HepG2 (cell line): ENCODE measurements around the gene AAMP. TPM values are rescaled to one million over a fixed set of nuclear protein-coding genes. Genes with fewer than 3 reads are reported as not detected.

Experiments used
- FOXO1 ChIP-seq: sonication (generic); formaldehyde crosslinking; IDR thresholded peaks from 2 replicates; pipeline ENCODE4 v1.4.0; 2020; ENCODE audit warnings: missing genetic modification reagents
- KDM1A ChIP-seq: IDR thresholded peaks from 2 replicates; pipeline ENCODE4 v1.6.1; 2016; ENCODE audit warnings: missing compliant biosample characterization
- MAFK ChIP-seq, 2 experiments: IDR thresholded peaks in 1 of 2; conservative IDR thresholded peaks in 1 of 2; 2 replicates each; pipeline ENCODE4 v1.6.1; 2011; ENCODE audit warnings: improper control_type of control experiment in 2 of 2, low read length in 2 of 2
- MED13 ChIP-seq: sonication (generic); formaldehyde crosslinking; IDR thresholded peaks from 2 replicates; pipeline ENCODE4 v1.5.0; 2020; ENCODE audit warnings: missing genetic modification reagents
- NFYB ChIP-seq: sonication (generic); formaldehyde crosslinking; IDR thresholded peaks from 2 replicates; pipeline ENCODE4 v1.4.0; 2020; ENCODE audit warnings: missing genetic modification reagents
- TCF7L2 ChIP-seq: IDR thresholded peaks from 2 replicates; pipeline ENCODE4 v1.6.1; 2011; ENCODE audit warnings: mild to moderate bottlenecking, low read depth, low read length, moderate library complexity
- ZFP36L1 ChIP-seq: sonication (generic); formaldehyde crosslinking; IDR thresholded peaks from 2 replicates; pipeline ENCODE4 v1.8.0; 2022; ENCODE audit warnings: mild to moderate bottlenecking, missing genetic modification reagents, moderate library complexity
- ZKSCAN8 ChIP-seq: IDR thresholded peaks from 2 replicates; pipeline ENCODE4 v1.6.1; 2016; ENCODE audit warnings: borderline replicate concordance, missing genetic modification reagents, missing compliant biosample characterization
- ZNF205 ChIP-seq: IDR thresholded peaks from 2 replicates; pipeline ENCODE4 v1.6.1; 2018; ENCODE audit warnings: missing biosample characterization, missing genetic modification reagents
- ZNF230 ChIP-seq: sonication (generic); formaldehyde crosslinking; IDR thresholded peaks from 2 replicates; pipeline ENCODE4 v1.4.0; 2020; ENCODE audit warnings: mild to moderate bottlenecking, missing genetic modification reagents
- ZNF232 ChIP-seq: sonication (generic); formaldehyde crosslinking; IDR thresholded peaks from 2 replicates; pipeline ENCODE4 v1.4.0; 2020; ENCODE audit warnings: missing genetic modification reagents, borderline replicate concordance
- ZNF747 ChIP-seq: sonication (generic); formaldehyde crosslinking; IDR thresholded peaks from 2 replicates; pipeline ENCODE4 v1.8.1; 2023; ENCODE audit warnings: missing genetic modification reagents, mild to moderate bottlenecking, borderline replicate concordance
- polyA plus RNA-seq, 8 experiments: library from polyadenylated mRNA; depleted of rRNA in 3 of 8; stranded (reverse) in 7 of 8; unstranded in 1 of 8; fragments of >200 nt; fragmentation: Illumina TruSeq in 4 of 8; extraction: Trizol in 4 of 8; gene quantifications; 2 replicates each; pipeline versions ENCODE4 v1.2.1 to v1.2.3, GENCODE V29; 2011 to 2016; ENCODE audit warnings: low read depth in 4 of 8, missing spikeins in 1 of 8, mixed read lengths in 1 of 8; ENCODE audit not compliant: insufficient read depth in 1 of 8
- total RNA-seq, 5 experiments: library from RNA; depleted of rRNA; stranded (reverse); fragments of >200 nt; fragmentation: Illumina TruSeq; extraction: Trizol; gene quantifications; 2 replicates each; pipeline ENCODE4 v1.2.3, GENCODE V29; 2016; ENCODE audit warnings: low read depth in 1 of 5
- TF ChIP-seq, protein P1 (sequence below): sonication (generic); formaldehyde crosslinking; IDR thresholded peaks from 2 replicates; pipeline ENCODE4 v1.4.0; 2020; ENCODE audit warnings: missing genetic modification reagents, borderline replicate concordance
- TF ChIP-seq, protein P2 (sequence below): sonication (generic); formaldehyde crosslinking; IDR thresholded peaks from 2 replicates; pipeline ENCODE4 v1.4.0; 2020; ENCODE audit warnings: missing genetic modification reagents
- TF ChIP-seq, protein P3 (sequence below): sonication (generic); formaldehyde crosslinking; IDR thresholded peaks from one replicate; pipeline ENCODE4 v1.5.1; 2020; ENCODE audit warnings: mild to moderate bottlenecking, missing genetic modification reagents; ENCODE audit errors: not compliant biosample characterization

The AAMP gene
- total and polyA plus RNA-seq, 2 of the 13 experiments (the other 11 are each of a cell fraction or from before 2014, with no cell fraction given): 110 to 186 TPM

DNA sequence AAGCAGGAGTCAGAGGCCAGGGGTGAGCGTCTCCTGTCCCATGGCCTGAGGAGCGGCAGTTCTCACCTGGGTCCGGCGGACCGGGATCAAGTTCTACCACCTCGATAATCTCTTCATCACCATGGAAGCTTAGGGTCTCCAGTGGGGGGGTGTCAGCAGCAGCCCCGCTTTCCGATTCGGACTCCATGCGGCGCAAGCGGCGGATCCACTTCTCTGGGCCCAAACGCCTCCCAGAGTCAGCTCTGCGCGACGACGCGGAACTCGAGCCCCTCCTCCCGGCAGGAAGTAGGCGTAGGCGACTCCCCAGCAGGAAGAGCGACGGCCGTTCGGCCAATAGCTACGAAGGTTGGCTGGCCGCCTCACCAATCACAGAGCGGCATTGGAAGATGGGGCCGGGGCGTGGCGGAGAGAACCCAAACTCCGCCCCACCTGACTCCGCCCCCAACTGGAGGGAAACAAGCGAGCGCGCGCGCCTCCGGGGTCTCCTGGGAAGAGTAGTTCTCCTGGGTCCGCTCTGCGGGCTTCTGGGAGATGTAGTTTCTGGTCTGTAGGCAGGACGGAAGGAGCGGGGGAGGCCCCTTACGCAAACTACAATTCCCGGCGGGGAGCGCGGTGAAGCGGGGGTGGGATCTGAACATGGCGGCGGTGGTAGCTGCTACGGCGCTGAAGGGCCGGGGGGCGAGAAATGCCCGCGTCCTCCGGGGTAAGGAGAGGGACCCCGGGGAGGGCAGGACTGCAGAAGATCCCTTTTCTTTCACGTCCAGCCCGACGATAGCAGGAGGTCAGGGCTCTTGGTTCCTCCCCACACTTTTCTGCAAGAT lies at the start of gene AAMP, which contains the start of gene PNKD (continued):
- TF ChIP-seq, protein P1, sequence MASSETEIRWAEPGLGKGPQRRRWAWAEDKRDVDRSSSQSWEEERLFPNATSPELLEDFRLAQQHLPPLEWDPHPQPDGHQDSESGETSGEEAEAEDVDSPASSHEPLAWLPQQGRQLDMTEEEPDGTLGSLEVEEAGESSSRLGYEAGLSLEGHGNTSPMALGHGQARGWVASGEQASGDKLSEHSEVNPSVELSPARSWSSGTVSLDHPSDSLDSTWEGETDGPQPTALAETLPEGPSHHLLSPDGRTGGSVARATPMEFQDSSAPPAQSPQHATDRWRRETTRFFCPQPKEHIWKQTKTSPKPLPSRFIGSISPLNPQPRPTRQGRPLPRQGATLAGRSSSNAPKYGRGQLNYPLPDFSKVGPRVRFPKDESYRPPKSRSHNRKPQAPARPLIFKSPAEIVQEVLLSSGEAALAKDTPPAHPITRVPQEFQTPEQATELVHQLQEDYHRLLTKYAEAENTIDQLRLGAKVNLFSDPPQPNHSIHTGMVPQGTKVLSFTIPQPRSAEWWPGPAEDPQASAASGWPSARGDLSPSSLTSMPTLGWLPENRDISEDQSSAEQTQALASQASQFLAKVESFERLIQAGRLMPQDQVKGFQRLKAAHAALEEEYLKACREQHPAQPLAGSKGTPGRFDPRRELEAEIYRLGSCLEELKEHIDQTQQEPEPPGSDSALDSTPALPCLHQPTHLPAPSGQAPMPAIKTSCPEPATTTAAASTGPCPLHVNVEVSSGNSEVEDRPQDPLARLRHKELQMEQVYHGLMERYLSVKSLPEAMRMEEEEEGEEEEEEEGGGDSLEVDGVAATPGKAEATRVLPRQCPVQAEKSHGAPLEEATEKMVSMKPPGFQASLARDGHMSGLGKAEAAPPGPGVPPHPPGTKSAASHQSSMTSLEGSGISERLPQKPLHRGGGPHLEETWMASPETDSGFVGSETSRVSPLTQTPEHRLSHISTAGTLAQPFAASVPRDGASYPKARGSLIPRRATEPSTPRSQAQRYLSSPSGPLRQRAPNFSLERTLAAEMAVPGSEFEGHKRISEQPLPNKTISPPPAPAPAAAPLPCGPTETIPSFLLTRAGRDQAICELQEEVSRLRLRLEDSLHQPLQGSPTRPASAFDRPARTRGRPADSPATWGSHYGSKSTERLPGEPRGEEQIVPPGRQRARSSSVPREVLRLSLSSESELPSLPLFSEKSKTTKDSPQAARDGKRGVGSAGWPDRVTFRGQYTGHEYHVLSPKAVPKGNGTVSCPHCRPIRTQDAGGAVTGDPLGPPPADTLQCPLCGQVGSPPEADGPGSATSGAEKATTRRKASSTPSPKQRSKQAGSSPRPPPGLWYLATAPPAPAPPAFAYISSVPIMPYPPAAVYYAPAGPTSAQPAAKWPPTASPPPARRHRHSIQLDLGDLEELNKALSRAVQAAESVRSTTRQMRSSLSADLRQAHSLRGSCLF (CRISPR knock-in tag): no peak; the same call in 1 of the 2 replicates
- TF ChIP-seq, protein P2, sequence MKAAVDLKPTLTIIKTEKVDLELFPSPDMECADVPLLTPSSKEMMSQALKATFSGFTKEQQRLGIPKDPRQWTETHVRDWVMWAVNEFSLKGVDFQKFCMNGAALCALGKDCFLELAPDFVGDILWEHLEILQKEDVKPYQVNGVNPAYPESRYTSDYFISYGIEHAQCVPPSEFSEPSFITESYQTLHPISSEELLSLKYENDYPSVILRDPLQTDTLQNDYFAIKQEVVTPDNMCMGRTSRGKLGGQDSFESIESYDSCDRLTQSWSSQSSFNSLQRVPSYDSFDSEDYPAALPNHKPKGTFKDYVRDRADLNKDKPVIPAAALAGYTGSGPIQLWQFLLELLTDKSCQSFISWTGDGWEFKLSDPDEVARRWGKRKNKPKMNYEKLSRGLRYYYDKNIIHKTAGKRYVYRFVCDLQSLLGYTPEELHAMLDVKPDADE (CRISPR knock-in tag): no peak
- TF ChIP-seq ZKSCAN8: no peak; the same call in 1 of the 2 replicates
- no peak for TF ChIP-seq KDM1A (CRISPR knock-in tag)
- TF ChIP-seq ZFP36L1 (CRISPR knock-in tag): peak; percentile 96
- peak; percentile 98 for TF ChIP-seq NFYB (CRISPR knock-in tag)
- no peak for TF ChIP-seq MAFK (conservative IDR thresholded peaks at IDR 0.05 in 1 of 2, IDR thresholded peaks at IDR 0.05 in 1 of 2; ENCODE audit: low read length in 2 of 2)
- TF ChIP-seq ZNF230 (CRISPR knock-in tag): peak; percentile 70
- TF ChIP-seq ZNF747 (CRISPR knock-in tag): peak; percentile 98
- TF ChIP-seq FOXO1: peak; percentile 9; the same call in 1 of the 2 replicates
- TF ChIP-seq, protein P3, sequence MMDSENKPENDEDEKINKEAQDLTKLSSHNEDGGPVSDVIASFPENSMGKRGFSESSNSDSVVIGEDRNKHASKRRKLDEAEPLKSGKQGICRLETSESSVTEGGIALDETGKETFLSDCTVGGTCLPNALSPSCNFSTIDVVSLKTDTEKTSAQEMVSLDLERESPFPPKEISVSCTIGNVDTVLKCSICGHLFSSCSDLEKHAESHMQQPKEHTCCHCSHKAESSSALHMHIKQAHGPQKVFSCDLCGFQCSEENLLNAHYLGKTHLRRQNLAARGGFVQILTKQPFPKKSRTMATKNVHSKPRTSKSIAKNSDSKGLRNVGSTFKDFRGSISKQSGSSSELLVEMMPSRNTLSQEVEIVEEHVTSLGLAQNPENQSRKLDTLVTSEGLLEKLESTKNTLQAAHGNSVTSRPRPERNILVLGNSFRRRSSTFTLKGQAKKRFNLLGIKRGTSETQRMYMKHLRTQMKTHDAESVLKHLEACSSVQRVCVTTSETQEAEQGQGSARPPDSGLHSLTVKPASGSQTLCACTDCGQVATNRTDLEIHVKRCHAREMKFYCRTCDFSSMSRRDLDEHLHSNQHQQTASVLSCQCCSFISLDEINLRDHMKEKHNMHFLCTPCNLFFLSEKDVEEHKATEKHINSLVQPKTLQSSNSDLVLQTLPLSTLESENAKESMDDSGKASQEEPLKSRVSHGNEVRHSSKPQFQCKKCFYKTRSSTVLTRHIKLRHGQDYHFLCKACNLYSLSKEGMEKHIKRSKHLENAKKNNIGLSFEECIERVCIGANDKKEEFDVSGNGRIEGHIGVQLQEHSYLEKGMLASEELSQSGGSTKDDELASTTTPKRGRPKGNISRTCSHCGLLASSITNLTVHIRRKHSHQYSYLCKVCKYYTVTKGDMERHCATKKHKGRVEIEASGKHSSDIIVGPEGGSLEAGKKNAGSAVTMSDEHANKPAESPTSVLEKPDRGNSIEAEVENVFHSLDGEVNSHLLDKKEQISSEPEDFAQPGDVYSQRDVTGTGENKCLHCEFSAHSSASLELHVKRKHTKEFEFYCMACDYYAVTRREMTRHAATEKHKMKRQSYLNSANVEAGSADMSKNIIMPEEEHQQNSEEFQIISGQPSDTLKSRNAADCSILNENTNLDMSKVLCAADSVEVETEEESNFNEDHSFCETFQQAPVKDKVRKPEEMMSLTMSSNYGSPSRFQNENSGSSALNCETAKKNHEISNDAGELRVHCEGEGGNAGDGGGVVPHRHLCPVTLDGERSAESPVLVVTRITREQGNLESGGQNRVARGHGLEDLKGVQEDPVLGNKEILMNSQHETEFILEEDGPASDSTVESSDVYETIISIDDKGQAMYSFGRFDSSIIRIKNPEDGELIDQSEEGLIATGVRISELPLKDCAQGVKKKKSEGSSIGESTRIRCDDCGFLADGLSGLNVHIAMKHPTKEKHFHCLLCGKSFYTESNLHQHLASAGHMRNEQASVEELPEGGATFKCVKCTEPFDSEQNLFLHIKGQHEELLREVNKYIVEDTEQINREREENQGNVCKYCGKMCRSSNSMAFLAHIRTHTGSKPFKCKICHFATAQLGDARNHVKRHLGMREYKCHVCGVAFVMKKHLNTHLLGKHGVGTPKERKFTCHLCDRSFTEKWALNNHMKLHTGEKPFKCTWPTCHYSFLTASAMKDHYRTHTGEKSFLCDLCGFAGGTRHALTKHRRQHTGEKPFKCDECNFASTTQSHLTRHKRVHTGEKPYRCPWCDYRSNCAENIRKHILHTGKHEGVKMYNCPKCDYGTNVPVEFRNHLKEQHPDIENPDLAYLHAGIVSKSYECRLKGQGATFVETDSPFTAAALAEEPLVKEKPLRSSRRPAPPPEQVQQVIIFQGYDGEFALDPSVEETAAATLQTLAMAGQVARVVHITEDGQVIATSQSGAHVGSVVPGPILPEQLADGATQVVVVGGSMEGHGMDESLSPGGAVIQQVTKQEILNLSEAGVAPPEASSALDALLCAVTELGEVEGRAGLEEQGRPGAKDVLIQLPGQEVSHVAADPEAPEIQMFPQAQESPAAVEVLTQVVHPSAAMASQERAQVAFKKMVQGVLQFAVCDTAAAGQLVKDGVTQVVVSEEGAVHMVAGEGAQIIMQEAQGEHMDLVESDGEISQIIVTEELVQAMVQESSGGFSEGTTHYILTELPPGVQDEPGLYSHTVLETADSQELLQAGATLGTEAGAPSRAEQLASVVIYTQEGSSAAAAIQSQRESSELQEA (CRISPR knock-in tag): no peak
- 0 out of 2 replicates have a peak, but pooled peaks have one; percentile 18 for TF ChIP-seq ZNF205
- no peak for TF ChIP-seq TCF7L2
- peak; percentile 58; the same call in 1 of the 2 replicates for TF ChIP-seq ZNF232 (CRISPR knock-in tag)
- TF ChIP-seq MED13: no peak
